Measurements from ENCODE around the gene RHOF.

RHOF gene

DNA sequence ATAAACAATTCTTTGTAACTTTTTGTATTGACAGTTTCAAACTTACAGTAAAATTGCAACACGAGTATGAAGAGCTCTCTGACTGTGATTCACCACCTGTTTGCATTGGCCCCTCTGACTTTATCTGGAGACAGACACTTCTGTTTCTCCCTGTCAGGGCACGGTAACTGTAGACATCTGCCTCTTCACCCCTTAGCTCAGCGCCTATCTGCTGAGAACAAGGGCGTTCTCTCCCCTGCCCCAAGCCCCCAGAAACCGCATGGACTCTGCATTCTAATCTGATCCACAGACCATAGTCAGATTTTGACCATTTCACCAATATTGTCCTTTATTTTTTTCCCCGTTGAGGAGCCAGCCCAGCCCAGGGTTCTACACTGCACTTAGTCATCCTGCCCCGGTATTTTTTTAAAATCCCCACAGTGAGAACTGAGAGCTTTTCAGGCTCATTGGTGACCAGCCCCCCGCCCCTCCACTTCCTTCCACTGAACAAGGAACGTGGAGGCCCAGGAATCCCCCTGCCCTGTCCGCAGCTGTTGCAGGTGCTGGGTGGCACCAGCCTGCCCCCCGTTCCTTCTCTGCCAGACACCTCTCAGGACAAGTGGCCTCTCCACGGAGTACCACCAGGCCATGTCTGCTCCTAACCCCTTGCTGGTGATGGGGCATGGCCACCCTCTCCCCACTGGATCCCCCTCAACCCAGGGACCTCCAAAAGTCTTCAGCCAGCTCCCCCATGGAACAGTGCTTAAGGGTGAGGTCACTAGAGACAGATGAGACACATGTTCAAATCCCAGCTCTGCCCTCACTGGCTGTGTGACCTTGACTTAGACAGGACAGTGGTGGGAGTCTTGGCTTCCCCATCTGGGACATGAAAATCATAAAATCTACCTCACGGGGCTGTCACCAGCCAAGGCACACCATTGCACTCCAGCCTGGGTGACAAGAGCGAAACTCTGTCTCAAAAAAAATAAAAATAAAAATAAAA lies 11.2 kb downstream of the RHOF start:
- Histone ChIP-seq H3K4me3 (replicated peaks; ENCODE audit: low read depth, low read length) (peak overlapping the region; percentile 42), H3K36me3 (ENCODE audit: control insufficient read depth, insufficient read depth, low read length) (peaks cover 21% of the 10 kb centered on the region), H3K27me3 (replicated peaks; ENCODE audit: control insufficient read depth, insufficient read depth, low read length) (no peaks in the 10 kb centered on the region)
- TF ChIP-seq, protein P1, sequence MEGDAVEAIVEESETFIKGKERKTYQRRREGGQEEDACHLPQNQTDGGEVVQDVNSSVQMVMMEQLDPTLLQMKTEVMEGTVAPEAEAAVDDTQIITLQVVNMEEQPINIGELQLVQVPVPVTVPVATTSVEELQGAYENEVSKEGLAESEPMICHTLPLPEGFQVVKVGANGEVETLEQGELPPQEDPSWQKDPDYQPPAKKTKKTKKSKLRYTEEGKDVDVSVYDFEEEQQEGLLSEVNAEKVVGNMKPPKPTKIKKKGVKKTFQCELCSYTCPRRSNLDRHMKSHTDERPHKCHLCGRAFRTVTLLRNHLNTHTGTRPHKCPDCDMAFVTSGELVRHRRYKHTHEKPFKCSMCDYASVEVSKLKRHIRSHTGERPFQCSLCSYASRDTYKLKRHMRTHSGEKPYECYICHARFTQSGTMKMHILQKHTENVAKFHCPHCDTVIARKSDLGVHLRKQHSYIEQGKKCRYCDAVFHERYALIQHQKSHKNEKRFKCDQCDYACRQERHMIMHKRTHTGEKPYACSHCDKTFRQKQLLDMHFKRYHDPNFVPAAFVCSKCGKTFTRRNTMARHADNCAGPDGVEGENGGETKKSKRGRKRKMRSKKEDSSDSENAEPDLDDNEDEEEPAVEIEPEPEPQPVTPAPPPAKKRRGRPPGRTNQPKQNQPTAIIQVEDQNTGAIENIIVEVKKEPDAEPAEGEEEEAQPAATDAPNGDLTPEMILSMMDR (IDR thresholded peaks at IDR 0.05; ENCODE audit: insufficient read depth, low read length, poor library complexity, severe bottlenecking), result no peak
- peak; percentile 77 for DNase-seq (ENCODE audit: extremely low read depth, insufficient read length)

DNA sequence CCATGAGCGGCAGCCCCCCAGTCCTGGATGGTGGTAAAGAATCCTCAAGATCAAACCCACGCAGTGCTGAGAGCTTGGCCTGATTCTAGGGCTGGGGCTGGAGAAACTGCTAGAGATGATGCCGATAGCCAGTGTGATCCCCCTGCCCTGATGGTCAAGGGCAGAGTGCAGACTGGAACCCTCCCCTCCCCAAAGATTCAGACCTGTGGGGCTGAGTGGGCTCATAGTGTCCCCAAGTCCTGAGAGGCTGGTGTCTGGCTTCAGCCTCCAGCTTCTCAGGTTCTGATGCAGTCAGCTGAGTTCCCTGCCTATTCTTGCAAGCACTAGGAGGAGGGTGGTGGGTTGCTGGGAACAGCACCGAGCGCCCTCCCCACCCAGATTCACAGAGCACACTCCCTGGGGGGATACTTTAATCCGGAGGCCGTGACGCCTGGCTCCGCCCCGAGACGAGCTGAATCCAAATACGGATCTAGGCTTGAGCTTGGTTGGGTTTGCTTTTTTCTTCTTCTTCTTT lies 11.9 kb downstream of the RHOF start:
- Histone ChIP-seq H3K4me3 (replicated peaks; ENCODE audit: low read depth, low read length) (peak overlapping the region; percentile 23; the same call in 1 of the 2 replicates), H3K36me3 (ENCODE audit: control insufficient read depth, insufficient read depth, low read length) (peaks cover 21% of the 10 kb centered on the region), H3K27me3 (replicated peaks; ENCODE audit: control insufficient read depth, insufficient read depth, low read length) (no peaks in the 10 kb centered on the region)
- TF ChIP-seq, protein P1 (IDR thresholded peaks at IDR 0.05; ENCODE audit: insufficient read depth, low read length, poor library complexity, severe bottlenecking), result no peak
- no peak for DNase-seq (ENCODE audit: extremely low read depth, insufficient read length)

DNA sequence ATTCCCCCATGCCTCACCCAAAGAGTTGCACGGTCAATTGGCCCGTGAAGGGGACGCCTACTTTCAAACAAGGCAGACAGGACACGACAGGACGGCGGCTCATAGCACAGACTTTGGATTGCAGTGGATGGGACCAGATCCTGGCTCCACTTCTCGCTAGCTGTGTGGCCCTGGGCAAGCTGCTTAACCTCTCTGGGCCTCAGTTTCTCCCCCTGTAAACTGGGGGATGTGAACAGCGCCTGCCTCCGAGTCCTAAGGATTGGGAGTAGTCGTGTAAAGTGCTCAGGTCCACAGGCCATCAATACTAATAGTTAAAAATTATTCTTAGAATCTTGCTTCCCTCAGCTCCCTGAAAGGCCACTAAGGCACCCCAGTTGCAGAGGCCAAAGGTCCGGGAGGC lies 13.1 kb downstream of the RHOF start:
- TF ChIP-seq, protein P1 (IDR thresholded peaks at IDR 0.05; ENCODE audit: insufficient read depth, low read length, poor library complexity, severe bottlenecking), result no peak
- H3K4me3 ChIP-seq (replicated peaks; ENCODE audit: low read depth, low read length), result no peak overlapping the region
- H3K27me3 ChIP-seq (replicated peaks; ENCODE audit: control insufficient read depth, insufficient read depth, low read length), result no peaks in the 10 kb centered on the region
- DNase-seq (ENCODE audit: extremely low read depth, insufficient read length), result no peak
- peaks cover 17% of the 10 kb centered on the region for H3K36me3 ChIP-seq (ENCODE audit: control insufficient read depth, insufficient read depth, low read length)

DNA sequence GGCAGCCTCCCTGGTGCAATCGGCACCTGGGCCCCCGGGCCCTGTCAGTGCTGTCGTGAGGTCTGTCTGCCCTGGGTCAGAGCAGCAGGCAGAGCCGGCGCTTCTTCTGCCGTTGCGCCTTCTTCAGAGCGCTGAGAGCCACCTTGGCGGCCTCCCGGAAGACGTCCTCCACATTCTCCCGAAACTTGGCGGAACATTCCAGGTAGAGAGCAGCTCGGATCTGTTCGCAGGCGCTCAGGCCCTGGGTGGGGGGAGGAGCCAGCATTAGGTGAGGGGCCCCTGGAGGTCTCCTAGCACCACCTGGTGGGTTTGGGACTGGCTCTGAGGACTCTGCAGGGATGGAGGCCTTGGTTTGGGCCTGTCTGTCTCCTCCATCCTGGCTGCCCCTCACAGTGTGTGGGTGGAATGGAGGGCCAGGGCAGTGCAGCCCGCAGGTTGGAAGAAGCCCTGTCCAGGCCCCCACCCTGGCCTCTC lies 14.0 kb downstream of the RHOF start:
- peaks cover 17% of the 10 kb centered on the region for H3K36me3 ChIP-seq (ENCODE audit: control insufficient read depth, insufficient read depth, low read length)

DNA sequence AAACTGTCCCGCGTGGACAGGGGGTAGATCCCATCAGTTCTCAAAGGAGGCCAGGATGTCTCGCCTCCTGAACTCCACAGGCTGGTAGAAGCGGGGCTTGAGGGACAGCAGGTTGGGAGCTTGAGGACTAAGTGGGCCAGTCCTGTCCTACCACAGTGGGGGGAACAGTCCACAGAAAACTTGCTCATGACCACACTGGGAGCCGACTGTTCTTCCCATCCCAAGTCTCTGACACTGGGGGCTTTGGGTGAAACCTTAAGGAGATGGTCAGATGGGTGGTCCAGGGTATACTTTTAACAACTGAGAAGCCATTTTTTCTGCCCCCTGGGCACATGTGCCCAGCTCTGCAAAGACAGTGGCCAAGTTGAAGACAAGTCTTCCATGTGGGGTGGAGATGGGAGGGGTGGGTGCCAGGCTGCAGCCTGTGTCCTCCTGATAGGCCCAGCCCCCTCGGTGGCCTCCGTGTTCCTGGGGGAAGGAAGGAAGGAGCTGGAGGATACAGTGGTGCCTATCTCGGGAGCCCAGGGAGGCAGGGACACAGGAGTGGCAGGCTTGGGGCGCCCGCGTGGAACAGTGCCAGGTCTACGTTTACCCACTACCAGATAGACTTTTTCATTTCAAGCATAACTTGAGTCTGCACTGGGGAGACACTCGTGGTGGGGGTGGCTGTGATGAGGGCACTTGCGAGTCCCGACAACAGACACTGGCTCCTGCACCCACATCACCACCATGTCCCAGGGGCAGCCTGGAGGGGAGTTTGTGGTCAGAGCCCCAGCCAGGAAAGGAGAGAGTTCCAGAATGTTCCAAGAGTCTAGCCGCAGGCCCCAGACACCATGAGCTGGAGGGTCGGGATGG lies 14.7 kb downstream of the RHOF start:
- no peak for DNase-seq (ENCODE audit: extremely low read depth, insufficient read length)
- Histone ChIP-seq H3K27me3 (replicated peaks; ENCODE audit: control insufficient read depth, insufficient read depth, low read length) (no peaks in the 10 kb centered on the region), H3K4me3 (replicated peaks; ENCODE audit: low read depth, low read length) (no peak overlapping the region), H3K36me3 (ENCODE audit: control insufficient read depth, insufficient read depth, low read length) (peaks cover 17% of the 10 kb centered on the region)
- TF ChIP-seq, protein P1 (IDR thresholded peaks at IDR 0.05; ENCODE audit: insufficient read depth, low read length, poor library complexity, severe bottlenecking), result no peak

More for the DNA sequence above, 14.0 kb downstream of the RHOF start:
- Histone ChIP-seq H3K27me3 (replicated peaks; ENCODE audit: control insufficient read depth, insufficient read depth, low read length) (no peaks in the 10 kb centered on the region), H3K4me3 (replicated peaks; ENCODE audit: low read depth, low read length) (no peak overlapping the region)
- DNase-seq (ENCODE audit: extremely low read depth, insufficient read length), result no peak
- TF ChIP-seq, protein P1 (IDR thresholded peaks at IDR 0.05; ENCODE audit: insufficient read depth, low read length, poor library complexity, severe bottlenecking), result no peak
